HepG2 (cell line): ENCODE measurements around the gene SEPHS1. TPM values are rescaled to one million over a fixed set of nuclear protein-coding genes. Genes with fewer than 3 reads are reported as not detected.
A peak's percentile ranks its signal among the peaks of the same experiment; 100 is the strongest.

Source experiments
- FOXC1 ChIP-seq: sonication (generic); formaldehyde crosslinking; IDR thresholded peaks from 2 replicates; pipeline ENCODE4 v1.8.0; 2022; ENCODE audit warnings: mild to moderate bottlenecking, missing genetic modification reagents, borderline replicate concordance
- FOXK2 ChIP-seq: fragments of 450-650 bp; IDR thresholded peaks from 2 replicates; pipeline ENCODE4 v1.6.1; 2016
- FOXM1 ChIP-seq: sonication (generic); formaldehyde crosslinking; IDR thresholded peaks from 2 replicates; pipeline ENCODE4 v1.5.0; 2020; ENCODE audit warnings: missing genetic modification reagents
- HOXA3 ChIP-seq: sonication (generic); formaldehyde crosslinking; IDR thresholded peaks from 2 replicates; pipeline ENCODE4 v1.5.0; 2020; ENCODE audit warnings: missing genetic modification reagents
- KDM6A ChIP-seq: IDR thresholded peaks from 2 replicates; pipeline ENCODE4 v1.6.1; 2016; ENCODE audit warnings: low read depth
- KLF15 ChIP-seq: sonication (generic); formaldehyde crosslinking; IDR thresholded peaks from 2 replicates; pipeline ENCODE4 v1.8.1; 2023; ENCODE audit warnings: borderline replicate concordance, mild to moderate bottlenecking, inconsistent platforms, missing genetic modification reagents, mixed read lengths
- NR2F1 ChIP-seq, 2 experiments: fragments of 450-650 bp in 1 of 2; formaldehyde crosslinking in 1 of 2; IDR thresholded peaks; 2 replicates each; pipeline versions ENCODE4 v1.5.0 to v1.6.1; 2016 to 2020; ENCODE audit warnings: mild to moderate bottlenecking in 1 of 2, missing compliant biosample characterization in 1 of 2, missing genetic modification reagents in 1 of 2, moderate library complexity in 1 of 2
- NR2F6 ChIP-seq, 2 experiments: IDR thresholded peaks; 2 replicates each; pipeline ENCODE4 v1.6.1; 2016; ENCODE audit warnings: antibody characterized with exemption in 1 of 2, mild to moderate bottlenecking in 1 of 2
- PHF5A ChIP-seq: IDR thresholded peaks from one replicate; pipeline ENCODE4 v1.6.1; 2018; ENCODE audit warnings: low read depth, missing genetic modification reagents; ENCODE audit not compliant: unreplicated experiment
- RBFOX2 ChIP-seq: fragments of 200-400 bp; formaldehyde crosslinking; IDR thresholded peaks from 2 replicates; pipeline ENCODE4 v1.6.1; 2017; ENCODE audit warnings: low read depth, mild to moderate bottlenecking, low read length
- SRSF1 ChIP-seq: fragments of 200-400 bp; formaldehyde crosslinking; optimal IDR thresholded peaks from 2 replicates; pipeline ENCODE3; 2017; ENCODE audit warnings: mild to moderate bottlenecking, low read depth, low read length, moderate library complexity
- STAG1 ChIP-seq: sonication (generic); formaldehyde crosslinking; IDR thresholded peaks from 2 replicates; pipeline ENCODE4 v1.4.0; 2020; ENCODE audit warnings: missing genetic modification reagents
- ZFYVE20 ChIP-seq: sonication (generic); formaldehyde crosslinking; IDR thresholded peaks from 2 replicates; pipeline ENCODE4 v1.8.0; 2023; ENCODE audit warnings: low read depth, mild to moderate bottlenecking, moderate library complexity, missing genetic modification reagents, borderline replicate concordance
- ZNF101 ChIP-seq: sonication (generic); formaldehyde crosslinking; IDR thresholded peaks from 2 replicates; pipeline ENCODE4 v1.4.0; 2020; ENCODE audit warnings: mild to moderate bottlenecking, low read depth, missing genetic modification reagents, borderline replicate concordance
- ZNF468 ChIP-seq: sonication (generic); formaldehyde crosslinking; IDR thresholded peaks from 2 replicates; pipeline ENCODE4 v1.8.0; 2022; ENCODE audit warnings: mild to moderate bottlenecking, moderate library complexity, missing genetic modification reagents
- ZNF619 ChIP-seq: sonication (generic); formaldehyde crosslinking; IDR thresholded peaks from 2 replicates; pipeline ENCODE4 v1.4.0; 2020; ENCODE audit warnings: mild to moderate bottlenecking, missing genetic modification reagents
- ZNF839 ChIP-seq: sonication (generic); formaldehyde crosslinking; IDR thresholded peaks from 2 replicates; pipeline ENCODE4 v1.4.0; 2020; ENCODE audit warnings: missing genetic modification reagents, mild to moderate bottlenecking, borderline replicate concordance
- polyA plus RNA-seq, 8 experiments: library from polyadenylated mRNA; depleted of rRNA in 3 of 8; stranded (reverse) in 7 of 8; unstranded in 1 of 8; fragments of >200 nt; fragmentation: Illumina TruSeq in 4 of 8; extraction: Trizol in 4 of 8; gene quantifications; 2 replicates each; pipeline versions ENCODE4 v1.2.1 to v1.2.3, GENCODE V29; 2011 to 2016; ENCODE audit warnings: low read depth in 4 of 8, missing spikeins in 1 of 8, mixed read lengths in 1 of 8; ENCODE audit not compliant: insufficient read depth in 1 of 8
- total RNA-seq, 5 experiments: library from RNA; depleted of rRNA; stranded (reverse); fragments of >200 nt; fragmentation: Illumina TruSeq; extraction: Trizol; gene quantifications; 2 replicates each; pipeline ENCODE4 v1.2.3, GENCODE V29; 2016; ENCODE audit warnings: low read depth in 1 of 5
- TF ChIP-seq, protein P1 (sequence below): sonication (generic); formaldehyde crosslinking; IDR thresholded peaks from 2 replicates; pipeline ENCODE4 v1.5.1; 2020; ENCODE audit warnings: missing genetic modification reagents, mild to moderate bottlenecking, borderline replicate concordance
- TF ChIP-seq, protein P2 (sequence below): IDR thresholded peaks from 2 replicates; pipeline ENCODE4 v1.6.1; 2012; ENCODE audit warnings: inconsistent platforms
- TF ChIP-seq, protein P3 (sequence below): sonication (generic); formaldehyde crosslinking; IDR thresholded peaks from 2 replicates; pipeline ENCODE4 v1.9.0; 2022; ENCODE audit warnings: low read depth, missing genetic modification reagents
- TF ChIP-seq, protein P4 (sequence below): sonication (generic); formaldehyde crosslinking; IDR thresholded peaks from 2 replicates; pipeline ENCODE4 v1.4.0; 2020; ENCODE audit warnings: missing genetic modification reagents

Gene SEPHS1
- total and polyA plus RNA-seq, 2 of the 13 experiments (the other 11 are each of a cell fraction or from before 2014, with no cell fraction given), result 57.8 to 61.5 TPM

DNA sequence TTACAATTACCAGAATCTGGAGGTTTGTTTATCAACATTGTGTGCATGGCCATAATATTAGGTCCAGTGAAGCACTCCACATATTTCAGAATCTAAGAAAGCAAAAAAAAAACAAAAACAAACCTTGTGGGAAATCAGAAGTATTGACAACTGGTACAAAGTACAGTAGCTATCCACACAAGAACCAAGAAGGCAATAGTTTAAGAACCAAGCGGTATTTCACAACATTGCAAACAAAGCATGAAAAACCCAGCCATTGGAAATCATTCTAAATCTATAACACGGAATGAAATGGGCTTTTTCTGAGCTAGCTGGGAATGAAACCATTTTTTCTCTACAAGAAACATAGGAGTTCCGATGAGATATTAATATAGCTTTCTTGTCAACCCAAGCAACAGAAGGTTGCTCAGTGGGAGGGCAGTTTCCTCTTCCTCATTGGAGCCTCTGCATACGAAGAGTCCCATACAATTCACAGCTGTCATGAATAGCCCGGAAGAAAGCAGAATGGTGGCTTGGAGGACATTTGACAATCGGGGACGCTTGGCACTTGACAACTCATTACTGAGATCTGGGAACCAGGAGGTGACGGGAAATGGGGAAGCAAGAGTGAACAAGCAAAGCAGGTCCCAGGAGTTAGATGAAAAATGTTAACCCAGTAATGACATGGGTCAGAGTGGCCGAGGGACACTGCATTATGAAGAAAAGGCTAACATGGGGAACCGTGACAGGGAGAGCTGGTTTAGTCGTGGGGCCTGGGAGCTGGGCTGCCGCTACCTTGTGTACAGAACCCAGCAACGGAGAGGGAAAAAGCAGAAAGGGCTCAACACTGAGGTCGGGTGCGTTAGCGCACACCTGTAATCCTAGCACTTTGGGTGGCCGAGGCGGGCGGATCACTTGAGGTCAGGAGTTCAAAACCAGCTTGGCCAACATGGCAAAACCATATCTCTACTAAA is 56.0 kb downstream of the SEPHS1 start (continued):
- TF ChIP-seq, protein P1, sequence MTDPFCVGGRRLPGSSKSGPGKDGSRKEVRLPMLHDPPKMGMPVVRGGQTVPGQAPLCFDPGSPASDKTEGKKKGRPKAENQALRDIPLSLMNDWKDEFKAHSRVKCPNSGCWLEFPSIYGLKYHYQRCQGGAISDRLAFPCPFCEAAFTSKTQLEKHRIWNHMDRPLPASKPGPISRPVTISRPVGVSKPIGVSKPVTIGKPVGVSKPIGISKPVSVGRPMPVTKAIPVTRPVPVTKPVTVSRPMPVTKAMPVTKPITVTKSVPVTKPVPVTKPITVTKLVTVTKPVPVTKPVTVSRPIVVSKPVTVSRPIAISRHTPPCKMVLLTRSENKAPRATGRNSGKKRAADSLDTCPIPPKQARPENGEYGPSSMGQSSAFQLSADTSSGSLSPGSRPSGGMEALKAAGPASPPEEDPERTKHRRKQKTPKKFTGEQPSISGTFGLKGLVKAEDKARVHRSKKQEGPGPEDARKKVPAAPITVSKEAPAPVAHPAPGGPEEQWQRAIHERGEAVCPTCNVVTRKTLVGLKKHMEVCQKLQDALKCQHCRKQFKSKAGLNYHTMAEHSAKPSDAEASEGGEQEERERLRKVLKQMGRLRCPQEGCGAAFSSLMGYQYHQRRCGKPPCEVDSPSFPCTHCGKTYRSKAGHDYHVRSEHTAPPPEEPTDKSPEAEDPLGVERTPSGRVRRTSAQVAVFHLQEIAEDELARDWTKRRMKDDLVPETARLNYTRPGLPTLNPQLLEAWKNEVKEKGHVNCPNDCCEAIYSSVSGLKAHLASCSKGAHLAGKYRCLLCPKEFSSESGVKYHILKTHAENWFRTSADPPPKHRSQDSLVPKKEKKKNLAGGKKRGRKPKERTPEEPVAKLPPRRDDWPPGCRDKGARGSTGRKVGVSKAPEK (CRISPR knock-in tag), result no peak
- TF ChIP-seq ZNF839 (no peak), HOXA3 (CRISPR knock-in tag) (peak; percentile 22; the same call in 1 of the 2 replicates), PHF5A (CRISPR knock-in tag) (no peak), ZNF619 (no peak), ZNF468 (CRISPR knock-in tag) (no peak), STAG1 (CRISPR knock-in tag) (no peak), ZNF101 (CRISPR knock-in tag) (no peak), KLF15 (CRISPR knock-in tag) (no peak), FOXC1 (CRISPR knock-in tag) (no peak), ZFYVE20 (CRISPR knock-in tag) (no peak), NR2F1 (CRISPR knock-in tag; IDR thresholded peaks at IDR 0.05) (no peak), FOXM1 (CRISPR knock-in tag) (no peak), RBFOX2 (no peak), KDM6A (CRISPR knock-in tag) (peak; percentile 61; the same call in 1 of the 2 replicates), NR2F6 (IDR thresholded peaks at IDR 0.05) (no peak), NR2F6 (CRISPR knock-in tag; IDR thresholded peaks at IDR 0.05) (0 out of 2 replicates have a peak, but pooled peaks have one; percentile 32), FOXK2 (no peak), SRSF1 (no peak)
- TF ChIP-seq, protein P2, sequence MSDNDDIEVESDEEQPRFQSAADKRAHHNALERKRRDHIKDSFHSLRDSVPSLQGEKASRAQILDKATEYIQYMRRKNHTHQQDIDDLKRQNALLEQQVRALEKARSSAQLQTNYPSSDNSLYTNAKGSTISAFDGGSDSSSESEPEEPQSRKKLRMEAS, result no peak
- TF ChIP-seq, protein P3, sequence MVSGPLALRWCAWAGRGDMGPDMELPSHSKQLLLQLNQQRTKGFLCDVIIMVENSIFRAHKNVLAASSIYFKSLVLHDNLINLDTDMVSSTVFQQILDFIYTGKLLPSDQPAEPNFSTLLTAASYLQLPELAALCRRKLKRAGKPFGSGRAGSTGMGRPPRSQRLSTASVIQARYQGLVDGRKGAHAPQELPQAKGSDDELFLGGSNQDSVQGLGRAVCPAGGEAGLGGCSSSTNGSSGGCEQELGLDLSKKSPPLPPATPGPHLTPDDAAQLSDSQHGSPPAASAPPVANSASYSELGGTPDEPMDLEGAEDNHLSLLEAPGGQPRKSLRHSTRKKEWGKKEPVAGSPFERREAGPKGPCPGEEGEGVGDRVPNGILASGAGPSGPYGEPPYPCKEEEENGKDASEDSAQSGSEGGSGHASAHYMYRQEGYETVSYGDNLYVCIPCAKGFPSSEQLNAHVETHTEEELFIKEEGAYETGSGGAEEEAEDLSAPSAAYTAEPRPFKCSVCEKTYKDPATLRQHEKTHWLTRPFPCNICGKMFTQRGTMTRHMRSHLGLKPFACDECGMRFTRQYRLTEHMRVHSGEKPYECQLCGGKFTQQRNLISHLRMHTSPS (CRISPR knock-in tag), result no peak
- TF ChIP-seq, protein P4, sequence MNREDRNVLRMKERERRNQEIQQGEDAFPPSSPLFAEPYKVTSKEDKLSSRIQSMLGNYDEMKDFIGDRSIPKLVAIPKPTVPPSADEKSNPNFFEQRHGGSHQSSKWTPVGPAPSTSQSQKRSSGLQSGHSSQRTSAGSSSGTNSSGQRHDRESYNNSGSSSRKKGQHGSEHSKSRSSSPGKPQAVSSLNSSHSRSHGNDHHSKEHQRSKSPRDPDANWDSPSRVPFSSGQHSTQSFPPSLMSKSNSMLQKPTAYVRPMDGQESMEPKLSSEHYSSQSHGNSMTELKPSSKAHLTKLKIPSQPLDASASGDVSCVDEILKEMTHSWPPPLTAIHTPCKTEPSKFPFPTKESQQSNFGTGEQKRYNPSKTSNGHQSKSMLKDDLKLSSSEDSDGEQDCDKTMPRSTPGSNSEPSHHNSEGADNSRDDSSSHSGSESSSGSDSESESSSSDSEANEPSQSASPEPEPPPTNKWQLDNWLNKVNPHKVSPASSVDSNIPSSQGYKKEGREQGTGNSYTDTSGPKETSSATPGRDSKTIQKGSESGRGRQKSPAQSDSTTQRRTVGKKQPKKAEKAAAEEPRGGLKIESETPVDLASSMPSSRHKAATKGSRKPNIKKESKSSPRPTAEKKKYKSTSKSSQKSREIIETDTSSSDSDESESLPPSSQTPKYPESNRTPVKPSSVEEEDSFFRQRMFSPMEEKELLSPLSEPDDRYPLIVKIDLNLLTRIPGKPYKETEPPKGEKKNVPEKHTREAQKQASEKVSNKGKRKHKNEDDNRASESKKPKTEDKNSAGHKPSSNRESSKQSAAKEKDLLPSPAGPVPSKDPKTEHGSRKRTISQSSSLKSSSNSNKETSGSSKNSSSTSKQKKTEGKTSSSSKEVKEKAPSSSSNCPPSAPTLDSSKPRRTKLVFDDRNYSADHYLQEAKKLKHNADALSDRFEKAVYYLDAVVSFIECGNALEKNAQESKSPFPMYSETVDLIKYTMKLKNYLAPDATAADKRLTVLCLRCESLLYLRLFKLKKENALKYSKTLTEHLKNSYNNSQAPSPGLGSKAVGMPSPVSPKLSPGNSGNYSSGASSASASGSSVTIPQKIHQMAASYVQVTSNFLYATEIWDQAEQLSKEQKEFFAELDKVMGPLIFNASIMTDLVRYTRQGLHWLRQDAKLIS (CRISPR knock-in tag), result no peak
